AG09319 (cell line): Measurements from ENCODE around the gene HOXC4.

Experiments
- DNase-seq: peaks from one replicate; pipeline ENCODE4 v3.0.0-alpha.2; 2010; ENCODE audit warnings: low read depth; ENCODE audit errors: extremely low read depth
- CTCF ChIP-seq: IDR thresholded peaks from 2 replicates; pipeline ENCODE4 v1.5.1; 2011; ENCODE audit warnings: low read depth, mild to moderate bottlenecking, inconsistent platforms, low read length, moderate library complexity

Gene HOXC4

GRCh38 chr12:54036620-54037359 lies 16.8 kb upstream of the HOXC4 start:
- TF ChIP-seq CTCF, result no peak
- DNase-seq, result no peak

GRCh38 chr12:54037360-54038283 lies 16.0 kb upstream of the HOXC4 start:
- no peak for DNase-seq
- no peak for TF ChIP-seq CTCF

- DNase-seq, result no peak
- no peak for TF ChIP-seq CTCF
Observed at GRCh38 chr12:54038284-54038870, 15.3 kb upstream of the HOXC4 start.

- DNase-seq, result no peak
- no peak for TF ChIP-seq CTCF
Observed at GRCh38 chr12:54038871-54039414, 14.7 kb upstream of the HOXC4 start.

- no peak for TF ChIP-seq CTCF
- no peak for DNase-seq
Observed at GRCh38 chr12:54039417-54040147, 14.1 kb upstream of the HOXC4 start.

- DNase-seq, result no peak
Observed at GRCh38 chr12:54040148-54040494, 13.5 kb upstream of the HOXC4 start.

More at GRCh38 chr12:54040148-54040494, 13.5 kb upstream of the HOXC4 start:
- TF ChIP-seq CTCF, result no peak
